ENCODE data around the gene ARFGAP3. TPM values are rescaled to one million over a fixed set of nuclear protein-coding genes. Genes with fewer than 3 reads are reported as not detected.

Gene ARFGAP3
- total and polyA plus RNA-seq, 2 experiments from 2014 or later, result 14.8 to 19.1 TPM

GRCh38 chr22:42885446-42885845 lies 28.4 kb upstream of the ARFGAP3 start (continued):
- TF ChIP-seq REST (IDR thresholded peaks at IDR 0.05; ENCODE audit: unreplicated experiment) (no peak), ZNF331 (CRISPR knock-in tag; IDR thresholded peaks at IDR 0.05; ENCODE audit: low read depth) (no peak), CREB1 (CRISPR knock-in tag; IDR thresholded peaks at IDR 0.05; ENCODE audit: low read depth) (no peak), NANOG (IDR thresholded peaks at IDR 0.05; ENCODE audit: borderline replicate concordance) (no peak), POLR2AphosphoS5 (IDR thresholded peaks at IDR 0.05; ENCODE audit: low read depth) (no peak), ETS1 (IDR thresholded peaks at IDR 0.05) (no peak)

- peaks cover 49% of the 10 kb centered on the region for H3K36me3 Mint-ChIP-seq (ENCODE audit: low read depth)
- Histone ChIP-seq H4K20me1 (replicated peaks; ENCODE audit: insufficient read depth) (peaks cover 4% of the 10 kb centered on the region; the same call in 1 of the 2 replicates), H3K4me3 (no peak overlapping the region), H3K4me2 (no peak overlapping the region), H3F3A (replicated peaks; ENCODE audit: low read depth) (no peaks in the 10 kb centered on the region), H3K79me2 (replicated peaks; ENCODE audit: insufficient read depth) (no peaks in the 10 kb centered on the region), H2AFZ (no peak overlapping the region), H3K27ac (ENCODE audit: low read depth) (no peak overlapping the region), H3K36me3 (ENCODE audit: insufficient read depth) (peaks cover 4% of the 10 kb centered on the region; the same call in 1 of the 2 replicates), H3K9me2 (ENCODE audit: insufficient read depth) (no peaks in the 10 kb centered on the region), H3K4me1 (ENCODE audit: insufficient read depth) (no peaks in the 10 kb centered on the region), H3K27me3 (ENCODE audit: insufficient read depth) (no peaks in the 10 kb centered on the region)
- no peak overlapping the region for H3K4me3 Mint-ChIP-seq
- H3K27ac Mint-ChIP-seq, result no peak overlapping the region
- ATAC-seq (no peak), DNase-seq (ENCODE audit: low spot score) (no peak)
- peaks cover 6% of the 10 kb centered on the region for H3K27me3 Mint-ChIP-seq (ENCODE audit: insufficient read depth, low read depth, poor library complexity)
- H3K9me3 Mint-ChIP-seq, result no peaks in the 10 kb centered on the region
- H3K4me1 Mint-ChIP-seq, result peaks cover 5% of the 10 kb centered on the region
- TF ChIP-seq ZNF331 (CRISPR knock-in tag; IDR thresholded peaks at IDR 0.05; ENCODE audit: low read depth) (no peak), EZH2phosphoT487 (IDR thresholded peaks at IDR 0.05; ENCODE audit: unreplicated experiment) (no peak), CREB1 (CRISPR knock-in tag; IDR thresholded peaks at IDR 0.05; ENCODE audit: low read depth) (no peak), POLR2AphosphoS5 (IDR thresholded peaks at IDR 0.05; ENCODE audit: low read depth) (no peak), ZNF462 (CRISPR knock-in tag; IDR thresholded peaks at IDR 0.05) (no peak), ETS1 (IDR thresholded peaks at IDR 0.05) (no peak), CTCF (conservative IDR thresholded peaks at IDR 0.05; ENCODE audit: low read depth in 2 of 2) (no peak)
These were observed 27.7 kb upstream of the ARFGAP3 start for GRCh38 chr22:42884616-42885375.

Measured in GM23338 (cell line).